Activated T-helper 1 cell treated with anti-CD3 and anti-CD28 coated beads, Interleukin-2, amount 50 U/mL, for 16 hours (primary cell): Measurements from ENCODE around the gene CXCL1.
"Not testable (repeated sequence)": the region's sequence is repeated elsewhere in the genome, so short reads cannot be mapped to it uniquely, and the experiment has no call there.

Source experiments
- DNase-seq, 2 donors: peaks; one replicate each; pipeline ENCODE4 v3.0.0-alpha.2; 2020; ENCODE audit warnings: low read depth in 1 of 2, low spot score in 1 of 2

Gene CXCL1

GRCh38 chr4:73874386-73874785 lies 5.2 kb downstream of the CXCL1 start:
- DNase-seq, result no peak

- no peak for DNase-seq
Measured at GRCh38 chr4:73875401-73875800, 6.2 kb downstream of the CXCL1 start.

- no peak for DNase-seq
Measured at GRCh38 chr4:73883306-73883705, 14.1 kb downstream of the CXCL1 start.

- no peak for DNase-seq
Measured at GRCh38 chr4:73885574-73886267, 16.5 kb downstream of the CXCL1 start.

- DNase-seq, result no peak
Measured at GRCh38 chr4:73891326-73891725, 22.1 kb downstream of the CXCL1 start.

- no peak for DNase-seq
Measured at GRCh38 chr4:73891739-73892405, 22.7 kb downstream of the CXCL1 start.

GRCh38 chr4:73892966-73893365 lies 23.8 kb downstream of the CXCL1 start:
- no peak for DNase-seq

- no peak for DNase-seq
Measured at GRCh38 chr4:73894001-73894400, 24.8 kb downstream of the CXCL1 start.

GRCh38 chr4:73895201-73896175 lies 26.3 kb downstream of the CXCL1 start:
- no peak for DNase-seq

- DNase-seq, result no peak
Measured at GRCh38 chr4:73896416-73896815, 27.2 kb downstream of the CXCL1 start.

- no peak for DNase-seq
Measured at GRCh38 chr4:73897380-73898136, 28.4 kb downstream of the CXCL1 start.

- not testable (repeated sequence) for DNase-seq
Measured at GRCh38 chr4:73899338-73899737, 30.1 kb downstream of the CXCL1 start.

- DNase-seq, result no peak
Measured at GRCh38 chr4:73901031-73901430, 31.8 kb downstream of the CXCL1 start.

- no peak for DNase-seq
Measured at GRCh38 chr4:73902038-73902637, 32.9 kb downstream of the CXCL1 start.

GRCh38 chr4:73902817-73903547 lies 33.8 kb downstream of the CXCL1 start:
- DNase-seq, result no peak

GRCh38 chr4:73904491-73904890 lies 35.3 kb downstream of the CXCL1 start:
- DNase-seq, result no peak

GRCh38 chr4:73908965-73909364 lies 39.8 kb downstream of the CXCL1 start:
- DNase-seq, result no peak

- DNase-seq, result no peak
Measured at GRCh38 chr4:73911746-73912145, 42.6 kb downstream of the CXCL1 start.

GRCh38 chr4:73912191-73912590 lies 43.0 kb downstream of the CXCL1 start:
- DNase-seq, result no peak

GRCh38 chr4:73914071-73914470 lies 44.9 kb downstream of the CXCL1 start:
- no peak for DNase-seq
